Lung (tissue), 12 donors: ENCODE results near the gene CABP7. TPM values are rescaled to one million over a fixed set of nuclear protein-coding genes. Genes with fewer than 3 reads are reported as not detected.

Experiments used
- ATAC-seq: fragments of 200-7000 bp; cut with Tn5 transposase; one replicate; pipeline ENCODE4 v1.9.1; 2020; ENCODE audit warnings: moderate number of reproducible peaks; ENCODE audit not compliant: insufficient read depth, low FRiP score
- DNase-seq, 3 donors: peaks; one replicate each; pipeline ENCODE4 v3.0.0-alpha.2; 2013 to 2017
- H3K27ac ChIP-seq, 2 donors: one replicate each; pipeline ENCODE4 v1.5.1; 2013; ENCODE audit warnings: mild to moderate bottlenecking in 2 of 2, moderate library complexity in 2 of 2, control low read depth in 1 of 2, inconsistent platforms in 1 of 2, low read depth in 1 of 2, low read length in 1 of 2
- H3K27me3 ChIP-seq, 3 donors: one replicate each; pipeline ENCODE4 v1.5.1; 2013; ENCODE audit warnings: low read length in 2 of 3; ENCODE audit not compliant: control insufficient read depth in 3 of 3, insufficient read depth in 3 of 3
- H3K36me3 ChIP-seq, 4 donors: one replicate each; pipeline ENCODE4 v1.5.1; 2013; ENCODE audit warnings: low read length in 4 of 4, mild to moderate bottlenecking in 1 of 4, moderate library complexity in 1 of 4; ENCODE audit not compliant: control insufficient read depth in 4 of 4, insufficient read depth in 4 of 4
- H3K4me1 ChIP-seq, 5 donors: one replicate each; pipeline ENCODE4 v1.5.1; 2013; ENCODE audit warnings: low read length in 5 of 5, mild to moderate bottlenecking in 2 of 5, moderate library complexity in 1 of 5; ENCODE audit not compliant: control insufficient read depth in 5 of 5, insufficient read depth in 5 of 5
- H3K4me3 ChIP-seq: one replicate; pipeline ENCODE4 v1.5.1; 2013; ENCODE audit warnings: mild to moderate bottlenecking, control low read depth, moderate library complexity
- H3K9ac ChIP-seq, 2 donors: one replicate each; pipeline ENCODE4 v1.5.1; 2013; ENCODE audit warnings: low read length in 2 of 2, control low read depth in 1 of 2; ENCODE audit not compliant: insufficient read depth in 1 of 2
- H3K9me3 ChIP-seq, 4 donors: one replicate each; pipeline ENCODE4 v1.5.1; 2013; ENCODE audit warnings: low read length in 3 of 4, mild to moderate bottlenecking in 1 of 4, moderate library complexity in 1 of 4; ENCODE audit not compliant: control insufficient read depth in 4 of 4, insufficient read depth in 3 of 4
- CTCF ChIP-seq: IDR thresholded peaks from 2 replicates; pipeline ENCODE4 v1.5.1; 2012; ENCODE audit warnings: mild to moderate bottlenecking; ENCODE audit errors: control extremely low read depth, extremely low read depth
- WGBS, 2 donors: extraction: QIAGEN DNeasy Blood & Tissue Kit; methylation state at CpG; one replicate each; pipeline ENCODE4 v1.1.7; 2013; 5-methylcytosine and 5-hydroxymethylcytosine counted together
- polyA plus RNA-seq, 2 donors: library from polyadenylated mRNA; stranded (reverse); fragments of 200-250 nt; gene quantifications; one replicate each; pipeline ENCODE4 v1.2.1, GENCODE V29; 2013
- total RNA-seq, 2 donors: library from RNA; depleted of rRNA in 1 of 2; stranded (reverse); fragments of >200 nt in 1 of 2; gene quantifications; one replicate each; pipeline ENCODE4 v1.2.1, GENCODE V29; 2014 to 2021
- donor health status: control.
- donor health status: control.
- donor health status: Bipolar disorder and iron deficiency.
- donor health status: healthy.
- donor health status: DM: yes; HTN: yes; CAD: no.

CABP7 gene
- total and polyA plus RNA-seq, 4 donors, result 0.05 to 0.12 (median 0.06) TPM; not detected in 1

- H3K27me3 ChIP-seq, result no peaks in the 10 kb centered on the region
- no peak for TF ChIP-seq CTCF
- no peak for DNase-seq
- H3K9ac ChIP-seq, result no peak overlapping the region
- H3K9me3 ChIP-seq, result no peaks in the 10 kb centered on the region
- peaks cover 0 to 11% (median 0%) of the 10 kb centered on the region in 5 donors for H3K4me1 ChIP-seq
- WGBS, 2 donors, result 48 to 70% methylated on average over 19 of the region's 19 CpGs
- H3K36me3 ChIP-seq, result peaks cover 0 to 36% (median 3%) of the 10 kb centered on the region in 4 donors
- H3K4me3 ChIP-seq, result no peak overlapping the region
- H3K27ac ChIP-seq, result no peak overlapping the region
- ATAC-seq, result no peak
Observed at GRCh38 chr22:29733362-29734201, 13.8 kb downstream of the CABP7 start.

GRCh38 chr22:29734406-29734805 is 14.6 kb downstream of the CABP7 start:
- ATAC-seq, result no peak
- Histone ChIP-seq H3K9ac (no peak overlapping the region), H3K9me3 (no peaks in the 10 kb centered on the region), H3K36me3 (peaks cover 0 to 39% (median 3%) of the 10 kb centered on the region in 4 donors), H3K4me3 (no peak overlapping the region), H3K4me1 (peaks cover 0 to 12% (median 0%) of the 10 kb centered on the region in 5 donors), H3K27me3 (no peaks in the 10 kb centered on the region), H3K27ac (no peak overlapping the region)
- WGBS, 2 donors, result 80 to 91% methylated on average over 8 of the region's 8 CpGs
- no peak for DNase-seq
- no peak for TF ChIP-seq CTCF

- TF ChIP-seq CTCF, result no peak
- ATAC-seq, result no peak
Observed at GRCh38 chr22:29734838-29735237, 15.0 kb downstream of the CABP7 start.

More at GRCh38 chr22:29734838-29735237, 15.0 kb downstream of the CABP7 start:
- H3K27ac ChIP-seq, result no peak overlapping the region
- DNase-seq, result no peak
- H3K9me3 ChIP-seq, result no peaks in the 10 kb centered on the region
- H3K27me3 ChIP-seq, result no peaks in the 10 kb centered on the region
- H3K36me3 ChIP-seq, result peaks cover 0 to 40% (median 3%) of the 10 kb centered on the region in 4 donors
- no peak overlapping the region for H3K4me3 ChIP-seq
- 77 to 88% methylated on average over 9 of the region's 9 CpGs for WGBS, 2 donors
- H3K4me1 ChIP-seq, result peaks cover 0 to 12% (median 0%) of the 10 kb centered on the region in 5 donors
- no peak overlapping the region for H3K9ac ChIP-seq
